IPS DF 6.9 (cell line): ENCODE data around the gene TMCO2.
A peak's percentile ranks its signal among the peaks of the same experiment; 100 is the strongest.

ENCODE experiments used
- DNase-seq: peaks from one replicate; pipeline ENCODE4 v3.0.0-alpha.2; 2013; ENCODE audit warnings: low read depth, low spot score
- H3K27ac ChIP-seq: one replicate; pipeline ENCODE4 v1.5.1; 2013; ENCODE audit warnings: low read length, control low read depth
- H3K27me3 ChIP-seq: 2 replicates; pipeline ENCODE4 v1.6.1; 2013; ENCODE audit warnings: mild to moderate bottlenecking, low read length; ENCODE audit not compliant: control insufficient read depth, insufficient read depth
- H3K36me3 ChIP-seq: 2 replicates; pipeline ENCODE4 v1.6.1; 2013; ENCODE audit warnings: low read length; ENCODE audit not compliant: control insufficient read depth, insufficient read depth
- H3K4me1 ChIP-seq: 2 replicates; pipeline ENCODE4 v1.6.1; 2013; ENCODE audit warnings: low read length; ENCODE audit not compliant: control insufficient read depth, insufficient read depth
- H3K4me3 ChIP-seq: 2 replicates; pipeline ENCODE4 v1.5.1; 2013; ENCODE audit warnings: mild to moderate bottlenecking, low read length
- H3K9me3 ChIP-seq: 2 replicates; pipeline ENCODE4 v1.6.1; 2013; ENCODE audit warnings: low read length, inconsistent platforms; ENCODE audit not compliant: control insufficient read depth, insufficient read depth
- WGBS: extraction: QIAGEN DNeasy Blood & Tissue Kit; methylation state at CpG from one replicate; pipeline ENCODE4 v1.1.7; 2013; ENCODE audit warnings: mixed read lengths, missing lambda C conversion rate; ENCODE audit not compliant: insufficient read length, insufficient coverage; 5-methylcytosine and 5-hydroxymethylcytosine counted together

The TMCO2 gene

DNA sequence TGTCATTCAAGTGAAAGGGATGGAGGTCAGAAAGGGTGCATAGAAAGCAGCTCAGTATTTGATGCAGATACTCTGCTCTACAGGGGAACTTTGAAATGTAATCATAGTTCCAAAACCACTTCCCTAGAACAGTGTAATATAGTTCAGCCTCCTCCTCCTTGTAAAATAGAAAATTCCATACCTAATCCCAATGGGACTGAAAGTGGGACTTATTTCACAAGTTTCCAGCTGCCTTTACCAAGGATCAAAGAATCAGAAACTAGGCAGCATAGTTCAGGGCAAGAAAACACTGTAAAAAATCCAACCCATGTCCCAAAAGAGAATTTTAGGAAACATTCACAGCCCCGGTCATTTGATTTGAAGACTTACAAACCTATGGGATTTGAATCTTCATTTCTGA, 8.1 kb upstream of the TMCO2 start:
- H3K4me3 ChIP-seq: no peak overlapping the region
- H3K4me1 ChIP-seq: no peaks in the 10 kb centered on the region
- no peak for DNase-seq
- no peak overlapping the region for H3K27ac ChIP-seq
- no CpG with 5 or more reads among the region's 1 CpG for WGBS
- H3K27me3 ChIP-seq: no peaks in the 10 kb centered on the region
- no peaks in the 10 kb centered on the region for H3K9me3 ChIP-seq
- H3K36me3 ChIP-seq: peaks cover 10% of the 10 kb centered on the region; the same call in 1 of the 2 replicates

DNA sequence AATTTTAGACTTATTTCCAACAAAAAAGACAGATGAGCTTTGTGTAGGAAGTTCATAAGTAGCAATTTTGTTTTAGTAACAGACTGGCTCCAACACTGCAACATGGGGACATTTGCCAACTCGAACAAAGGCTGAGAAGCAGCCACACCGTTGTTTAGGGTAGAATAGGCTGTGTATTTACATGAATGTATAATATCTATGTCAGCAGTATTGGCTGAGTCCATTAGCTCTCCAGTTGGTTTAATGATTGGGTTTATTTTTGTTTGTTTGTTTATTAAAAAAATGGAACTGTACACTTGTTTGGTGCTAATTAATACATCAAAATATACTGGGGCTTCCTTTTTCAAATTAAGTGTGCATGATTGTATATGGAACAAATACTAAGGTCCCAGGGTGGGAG, 7.3 kb upstream of the TMCO2 start:
- Histone ChIP-seq H3K4me1 (no peaks in the 10 kb centered on the region), H3K36me3 (peaks cover 10% of the 10 kb centered on the region; the same call in 1 of the 2 replicates), H3K27ac (no peak overlapping the region), H3K9me3 (no peaks in the 10 kb centered on the region), H3K4me3 (no peak overlapping the region), H3K27me3 (no peaks in the 10 kb centered on the region)
- DNase-seq: no peak
- WGBS: no CpG with 5 or more reads among the region's 2 CpGs

DNA sequence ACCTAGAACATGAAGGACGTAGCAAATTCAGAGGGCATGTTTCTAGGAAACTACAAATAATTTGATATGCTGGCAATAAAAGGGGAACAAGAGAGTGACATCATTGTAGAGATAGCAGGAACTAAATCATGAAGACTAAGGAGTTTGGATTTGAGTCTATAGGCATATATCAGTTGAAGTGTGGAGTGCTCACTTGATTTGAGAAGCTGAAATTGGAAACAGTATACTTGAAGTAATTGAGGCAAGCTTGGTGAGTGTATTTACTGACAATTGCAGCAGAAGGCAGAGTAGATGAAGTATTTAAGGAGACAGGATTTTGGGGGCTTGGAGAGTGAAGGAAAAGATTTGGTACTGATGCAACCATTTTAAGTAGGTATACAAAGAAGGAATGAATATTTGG, 6.4 kb upstream of the TMCO2 start:
- WGBS: no CpG with 5 or more reads among the region's 1 CpG
- no peaks in the 10 kb centered on the region for H3K27me3 ChIP-seq
- no peak overlapping the region for H3K27ac ChIP-seq
- H3K36me3 ChIP-seq: peaks cover 10% of the 10 kb centered on the region; the same call in 1 of the 2 replicates
- no peak overlapping the region for H3K4me3 ChIP-seq
- no peak for DNase-seq
- H3K9me3 ChIP-seq: no peaks in the 10 kb centered on the region
- no peaks in the 10 kb centered on the region for H3K4me1 ChIP-seq

DNA sequence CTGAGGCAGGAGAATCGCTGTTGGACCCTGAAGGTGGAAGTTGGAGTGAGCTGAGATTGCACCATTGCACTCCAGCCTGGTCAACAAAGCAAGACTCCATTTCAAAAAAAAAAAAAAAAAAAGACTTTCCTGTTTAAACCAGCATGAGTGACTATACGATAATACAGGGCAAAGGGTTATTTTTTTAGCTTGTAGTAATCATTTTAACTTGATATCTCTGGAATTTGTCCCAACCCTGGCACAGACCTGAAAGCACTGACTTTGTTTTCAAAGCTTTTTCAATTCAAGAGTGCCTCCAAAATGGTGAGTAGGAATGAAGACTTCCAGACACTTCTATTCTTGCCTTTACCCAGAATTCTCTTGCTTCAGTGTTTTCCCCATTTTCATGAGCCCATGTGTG, 4.4 kb upstream of the TMCO2 start:
- no peak overlapping the region for H3K4me3 ChIP-seq
- H3K27ac ChIP-seq: no peak overlapping the region
- no peaks in the 10 kb centered on the region for H3K4me1 ChIP-seq
- DNase-seq: no peak
- H3K36me3 ChIP-seq: no peaks in the 10 kb centered on the region
- H3K27me3 ChIP-seq: no peaks in the 10 kb centered on the region
- WGBS: no CpG with 5 or more reads among the region's 2 CpGs
- no peaks in the 10 kb centered on the region for H3K9me3 ChIP-seq

DNA sequence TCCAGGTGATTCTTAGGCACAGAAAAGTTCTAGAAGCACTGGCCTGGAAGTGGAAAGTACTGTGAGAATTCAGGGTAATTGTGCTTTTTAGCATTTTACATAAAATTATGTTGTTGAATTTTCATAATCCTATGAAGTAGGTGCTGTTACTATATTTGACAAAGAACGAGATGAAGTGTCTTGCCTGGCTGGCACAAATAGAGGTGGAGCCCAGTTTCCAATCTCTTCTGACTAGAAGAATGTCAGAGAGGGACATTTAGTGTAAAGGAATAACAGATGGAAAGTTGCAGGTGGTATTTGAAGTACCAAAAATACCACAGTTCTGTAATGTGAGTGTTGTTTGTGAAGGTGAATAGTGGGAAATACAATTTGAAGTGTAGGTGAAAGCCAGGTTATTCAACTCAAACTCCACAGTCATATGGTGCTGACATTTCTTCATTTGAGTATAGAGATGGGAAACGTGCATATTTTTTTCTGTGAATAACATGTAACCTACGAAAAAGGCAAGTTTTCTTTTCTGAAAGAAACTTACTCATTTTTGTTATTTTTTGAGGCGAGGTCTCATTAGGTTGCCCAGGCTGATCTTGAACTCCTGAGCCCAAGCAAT, 3.5 kb upstream of the TMCO2 start:
- Histone ChIP-seq H3K9me3 (no peaks in the 10 kb centered on the region), H3K27ac (no peak overlapping the region), H3K27me3 (no peaks in the 10 kb centered on the region), H3K36me3 (no peaks in the 10 kb centered on the region), H3K4me1 (no peaks in the 10 kb centered on the region), H3K4me3 (no peak overlapping the region)
- DNase-seq: no peak
- no CpG with 5 or more reads among the region's 4 CpGs for WGBS

DNA sequence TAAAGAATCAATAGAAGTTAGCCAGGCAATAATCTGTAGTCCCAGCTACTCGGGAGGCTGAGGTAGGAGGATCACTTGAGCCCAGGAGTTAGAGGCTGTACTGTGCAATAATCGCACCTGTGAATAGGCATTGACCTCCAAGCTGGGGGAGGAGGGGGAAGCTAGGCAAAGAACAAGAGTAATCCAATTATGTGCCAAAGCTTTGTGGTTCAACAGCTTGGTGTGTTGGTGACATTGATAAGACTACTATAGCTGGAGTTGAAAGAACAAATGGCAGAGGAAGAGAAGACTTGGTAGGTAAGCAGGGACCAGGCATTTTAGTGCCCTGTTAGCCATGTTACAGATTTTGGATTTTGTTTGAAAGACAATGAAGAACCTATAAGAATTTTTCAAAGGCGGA, 2.1 kb upstream of the TMCO2 start:
- Histone ChIP-seq H3K9me3 (no peaks in the 10 kb centered on the region), H3K27ac (no peak overlapping the region), H3K4me1 (no peaks in the 10 kb centered on the region), H3K36me3 (no peaks in the 10 kb centered on the region), H3K4me3 (no peak overlapping the region), H3K27me3 (no peaks in the 10 kb centered on the region)
- WGBS: no CpG with 5 or more reads among the region's 3 CpGs
- DNase-seq: no peak

DNA sequence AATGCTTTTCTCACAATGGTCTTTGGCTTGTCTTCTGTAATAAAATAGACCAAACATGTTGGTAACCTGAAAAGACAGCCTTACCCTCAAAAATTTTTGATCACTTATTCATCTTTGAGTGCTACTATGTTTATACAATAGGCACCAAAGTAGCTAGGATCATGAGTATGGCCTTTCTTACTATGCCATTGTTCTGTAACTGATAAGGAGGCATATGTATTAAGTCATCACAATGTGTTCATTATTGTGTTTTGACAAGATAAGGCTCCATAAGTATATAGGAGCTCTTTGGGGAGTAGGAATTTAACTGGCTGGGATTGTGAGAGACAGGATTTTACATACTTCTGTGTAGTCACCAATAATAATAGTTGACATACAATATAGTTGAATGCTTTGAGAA, 675 bp downstream of the TMCO2 start:
- Histone ChIP-seq H3K27ac (no peak overlapping the region), H3K27me3 (no peaks in the 10 kb centered on the region), H3K4me1 (no peaks in the 10 kb centered on the region), H3K9me3 (no peaks in the 10 kb centered on the region), H3K4me3 (no peak overlapping the region), H3K36me3 (no peaks in the 10 kb centered on the region)
- no peak for DNase-seq

DNA sequence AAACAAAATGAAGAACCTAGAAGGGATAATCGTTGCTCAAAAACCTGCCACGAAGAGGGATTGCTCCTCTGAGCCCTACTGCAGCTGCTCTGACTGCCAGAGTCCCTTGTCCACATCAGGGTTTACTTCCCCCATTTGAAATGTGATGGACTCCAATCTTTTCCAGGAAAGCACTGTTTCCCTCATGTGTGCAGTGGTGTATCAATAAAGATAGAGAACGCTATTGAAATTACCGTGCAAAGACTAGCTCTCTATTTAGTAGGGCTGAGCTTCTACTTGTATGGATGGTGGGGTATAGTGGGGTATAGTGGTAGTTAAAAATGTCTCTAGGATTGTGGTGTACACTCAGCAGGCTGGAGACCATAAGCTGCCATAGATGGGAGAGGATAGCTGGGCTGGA, 3.7 kb downstream of the TMCO2 start:
- no peaks in the 10 kb centered on the region for H3K4me1 ChIP-seq
- no CpG with 5 or more reads among the region's 4 CpGs for WGBS
- H3K36me3 ChIP-seq: no peaks in the 10 kb centered on the region
- no peaks in the 10 kb centered on the region for H3K9me3 ChIP-seq
- H3K4me3 ChIP-seq: no peak overlapping the region
- H3K27ac ChIP-seq: no peak overlapping the region
- no peak for DNase-seq
- H3K27me3 ChIP-seq: no peaks in the 10 kb centered on the region

DNA sequence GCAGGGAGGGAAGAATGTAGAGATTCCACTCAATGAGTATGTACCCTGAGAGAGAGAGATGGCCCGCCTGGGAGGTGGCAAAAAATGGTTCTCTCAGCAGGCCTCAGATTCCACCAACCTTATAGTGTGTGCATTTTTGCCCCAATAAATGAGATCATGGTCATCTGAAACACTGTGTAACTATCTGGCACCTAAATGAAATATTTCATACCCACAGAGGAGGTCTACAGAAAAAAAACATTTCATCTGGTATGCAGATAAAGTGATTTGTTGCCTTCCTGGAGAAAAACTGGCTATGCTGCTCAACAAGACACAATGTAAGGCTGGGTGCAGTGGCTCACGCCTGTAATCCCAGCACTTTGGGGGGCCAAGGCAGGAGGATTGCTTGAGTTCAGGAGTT, 4.9 kb downstream of the TMCO2 start:
- no peak for DNase-seq
- Histone ChIP-seq H3K4me1 (no peaks in the 10 kb centered on the region), H3K27me3 (no peaks in the 10 kb centered on the region), H3K9me3 (no peaks in the 10 kb centered on the region), H3K36me3 (no peaks in the 10 kb centered on the region), H3K4me3 (no peak overlapping the region), H3K27ac (no peak overlapping the region)
- no CpG with 5 or more reads among the region's 2 CpGs for WGBS

DNA sequence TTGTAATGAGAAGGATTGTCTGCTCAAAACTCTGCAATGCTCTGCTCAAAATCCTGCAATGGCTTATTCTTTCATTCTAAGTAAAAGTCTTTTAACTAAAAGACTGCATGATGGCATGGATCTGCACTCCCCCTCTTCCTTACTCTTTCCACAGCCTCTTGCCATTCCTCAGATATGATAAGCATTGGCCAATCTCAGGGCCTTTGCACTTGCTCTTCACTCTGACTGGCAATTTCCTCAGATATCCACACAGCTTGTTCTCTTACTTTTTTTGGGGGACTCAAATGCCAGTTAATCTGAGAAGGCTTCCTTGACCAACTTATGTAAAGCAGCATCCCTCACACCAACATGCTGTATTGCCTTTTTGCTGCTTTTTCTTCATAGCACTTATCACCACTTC, 7.5 kb downstream of the TMCO2 start:
- no peak for DNase-seq
- Histone ChIP-seq H3K36me3 (0 out of 2 replicates have a peak, but pooled peaks cover 1% of the 10 kb centered on the region), H3K9me3 (no peaks in the 10 kb centered on the region), H3K4me3 (no peak overlapping the region), H3K27me3 (no peaks in the 10 kb centered on the region), H3K27ac (no peak overlapping the region), H3K4me1 (no peaks in the 10 kb centered on the region)

DNA sequence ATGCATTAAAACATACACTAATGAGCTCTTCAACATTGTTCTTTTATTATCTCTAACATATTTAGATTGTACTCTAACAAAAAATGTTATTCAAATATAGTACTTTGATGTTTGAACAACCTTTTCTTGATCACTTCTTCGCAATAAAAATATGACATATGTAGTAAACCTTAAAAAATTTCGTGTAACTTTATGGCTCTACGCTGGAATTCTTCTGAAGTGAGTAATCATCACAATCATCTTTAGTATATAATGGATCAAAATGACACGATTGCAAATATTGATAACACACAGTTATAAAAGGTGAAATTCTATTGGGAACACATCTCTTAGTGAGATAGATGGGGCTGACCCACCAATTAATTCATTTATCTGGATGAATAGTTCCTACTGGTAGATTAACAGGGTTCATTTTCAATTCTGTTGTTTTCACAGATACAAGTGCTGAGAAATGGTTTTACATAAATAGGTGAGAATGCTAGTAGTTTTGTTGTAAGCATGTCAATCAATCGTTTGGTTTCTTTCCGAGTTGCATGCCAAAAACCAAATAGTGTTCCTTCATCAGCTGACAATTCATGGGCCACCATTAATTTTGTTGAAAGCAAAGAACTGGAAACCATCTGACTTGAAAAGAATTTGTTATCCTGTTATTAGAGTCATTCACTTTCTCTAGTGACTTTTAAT, 8.8 kb downstream of the TMCO2 start:
- no CpG with 5 or more reads among the region's 6 CpGs for WGBS
- Histone ChIP-seq H3K36me3 (peaks cover 9% of the 10 kb centered on the region; the same call in 1 of the 2 replicates), H3K27ac (no peak overlapping the region), H3K4me3 (peak overlapping the region; percentile 8; the same call in 1 of the 2 replicates), H3K9me3 (no peaks in the 10 kb centered on the region), H3K4me1 (no peaks in the 10 kb centered on the region), H3K27me3 (no peaks in the 10 kb centered on the region)
- no peak for DNase-seq
